Vagina (tissue), 2 donors: ENCODE measurements around the gene TSPEAR.

ENCODE experiments used
- CTCF ChIP-seq, 3 experiments: fragments of 450-650 bp in 2 of 3; fragments of 200-600 bp in 1 of 3; sonication (generic) in 1 of 3; IDR thresholded peaks; one replicate each; pipeline ENCODE4 v1.5.1; 2017 to 2019; ENCODE audit warnings: antibody characterized with exemption in 3 of 3, mild to moderate bottlenecking in 2 of 3, moderate library complexity in 2 of 3
- POLR2A ChIP-seq, 2 donors: fragments of 450-650 bp; IDR thresholded peaks; one replicate each; pipeline ENCODE4 v1.6.1; 2017; ENCODE audit warnings: antibody characterized with exemption in 2 of 2, mild to moderate bottlenecking in 2 of 2, moderate library complexity in 2 of 2
- POLR2AphosphoS5 ChIP-seq, 2 donors: sonication (generic); formaldehyde crosslinking; IDR thresholded peaks; one replicate each; pipeline ENCODE4 v1.9.0; 2017; ENCODE audit warnings: antibody characterized with exemption in 2 of 2, mild to moderate bottlenecking in 2 of 2, low read depth in 1 of 2; ENCODE audit not compliant: insufficient read depth in 1 of 2

- no peak for TF ChIP-seq POLR2A (IDR thresholded peaks at IDR 0.05)
- TF ChIP-seq CTCF (IDR thresholded peaks at IDR 0.05), result no peak
- TF ChIP-seq POLR2AphosphoS5 (IDR thresholded peaks at IDR 0.05; ENCODE audit: insufficient read depth in 1 of 2, low read depth in 1 of 2), result no peak
Measured at GRCh38 chr21:44722731-44723130, 11.4 kb upstream of the TSPEAR start.
